NB4 (cell line): Measurements from ENCODE around the gene PRR36.

Experiments used
- CTCF ChIP-seq: IDR thresholded peaks from one replicate; pipeline ENCODE4 v1.5.1; 2012; ENCODE audit warnings: low read depth, low read length
- POLR2A ChIP-seq: IDR thresholded peaks from 2 replicates; pipeline ENCODE4 v1.6.1; 2011; ENCODE audit warnings: mild to moderate bottlenecking; ENCODE audit not compliant: insufficient read length; ENCODE audit errors: extremely low read depth

GRCh38 chr19:7844951-7845350 is 29.2 kb downstream of the PRR36 start:
- TF ChIP-seq POLR2A (no peak), CTCF (no peak)
